Hepatocyte (in vitro differentiated cells): Measurements from ENCODE around the gene PDE7B.

Experiments used
- CTCF ChIP-seq: fragments of 200-600 bp; sonication (generic); IDR thresholded peaks from 2 replicates; pipeline ENCODE4 v1.5.1; 2016; ENCODE audit warnings: antibody characterized with exemption, mild to moderate bottlenecking; ENCODE audit not compliant: poor library complexity
- EZH2 ChIP-seq: fragments of 200-600 bp; sonication (generic); IDR thresholded peaks from 2 replicates; pipeline ENCODE4 v1.6.1; 2016; ENCODE audit warnings: antibody characterized with exemption, mild to moderate bottlenecking, borderline replicate concordance
- EZH2phosphoT487 ChIP-seq: fragments of 200-600 bp; sonication (generic); IDR thresholded peaks from one replicate; pipeline ENCODE4 v1.6.1; 2018; ENCODE audit warnings: antibody characterized with exemption, mild to moderate bottlenecking, low read depth, moderate library complexity; ENCODE audit not compliant: unreplicated experiment, severe bottlenecking

GRCh38 chr6:135904666-135905065 lies 53.2 kb downstream of the PDE7B start:
- TF ChIP-seq EZH2 (no peak), CTCF (no peak), EZH2phosphoT487 (no peak)
